Raji (cell line): ENCODE measurements around the gene PTPRD.

ENCODE experiments used
- POLR2A ChIP-seq: IDR thresholded peaks from 2 replicates; pipeline ENCODE4 v1.6.1; 2011; ENCODE audit warnings: low read depth, low read length, control low read depth; ENCODE audit not compliant: insufficient read depth

PTPRD gene

GRCh38 chr9:8655071-8655470 lies 1957.7 kb downstream of the PTPRD start:
- TF ChIP-seq POLR2A, result no peak

- no peak for TF ChIP-seq POLR2A
Observed at GRCh38 chr9:8653855-8654254, 1958.9 kb downstream of the PTPRD start.

GRCh38 chr9:8653111-8653510 lies 1959.7 kb downstream of the PTPRD start:
- TF ChIP-seq POLR2A, result no peak

- no peak for TF ChIP-seq POLR2A
Observed at GRCh38 chr9:8652255-8652654, 1960.5 kb downstream of the PTPRD start.

GRCh38 chr9:8651846-8652215 lies 1961.0 kb downstream of the PTPRD start:
- TF ChIP-seq POLR2A, result no peak

GRCh38 chr9:8651070-8651845 lies 1961.5 kb downstream of the PTPRD start:
- no peak for TF ChIP-seq POLR2A

GRCh38 chr9:8649807-8650206 lies 1963.0 kb downstream of the PTPRD start:
- TF ChIP-seq POLR2A, result no peak

GRCh38 chr9:8649160-8649559 lies 1963.6 kb downstream of the PTPRD start:
- no peak for TF ChIP-seq POLR2A

GRCh38 chr9:8648271-8648845 lies 1964.4 kb downstream of the PTPRD start:
- no peak for TF ChIP-seq POLR2A

- no peak for TF ChIP-seq POLR2A
Observed at GRCh38 chr9:8647824-8648223, 1965.0 kb downstream of the PTPRD start.

GRCh38 chr9:8644571-8644970 lies 1968.2 kb downstream of the PTPRD start:
- TF ChIP-seq POLR2A, result no peak

GRCh38 chr9:8643896-8644295 lies 1968.9 kb downstream of the PTPRD start:
- TF ChIP-seq POLR2A, result no peak

- no peak for TF ChIP-seq POLR2A
Observed at GRCh38 chr9:8643464-8643863, 1969.3 kb downstream of the PTPRD start.

GRCh38 chr9:8640761-8641160 lies 1972.0 kb downstream of the PTPRD start:
- TF ChIP-seq POLR2A, result no peak

- TF ChIP-seq POLR2A, result no peak
Observed at GRCh38 chr9:8637626-8638025, 1975.2 kb downstream of the PTPRD start.

- no peak for TF ChIP-seq POLR2A
Observed at GRCh38 chr9:8633784-8634183, 1979.0 kb downstream of the PTPRD start.

GRCh38 chr9:8632493-8632892 lies 1980.3 kb downstream of the PTPRD start:
- no peak for TF ChIP-seq POLR2A

- TF ChIP-seq POLR2A, result no peak
Observed at GRCh38 chr9:8628791-8629190, 1984.0 kb downstream of the PTPRD start.
